Stimulated activated CD4-positive, alpha-beta T cell treated with anti-CD3 and anti-CD28 coated beads, Interleukin-2, amount 100 ng/mL, for 4 hours (primary cell): ENCODE results near the gene HSPA12A.
"Not testable (repeated sequence)": the region's sequence is repeated elsewhere in the genome, so short reads cannot be mapped to it uniquely, and the experiment has no call there.

ENCODE experiments used
- DNase-seq: peaks from one replicate; pipeline ENCODE4 v3.0.0-alpha.2; 2020; ENCODE audit warnings: low read depth

HSPA12A gene

DNA sequence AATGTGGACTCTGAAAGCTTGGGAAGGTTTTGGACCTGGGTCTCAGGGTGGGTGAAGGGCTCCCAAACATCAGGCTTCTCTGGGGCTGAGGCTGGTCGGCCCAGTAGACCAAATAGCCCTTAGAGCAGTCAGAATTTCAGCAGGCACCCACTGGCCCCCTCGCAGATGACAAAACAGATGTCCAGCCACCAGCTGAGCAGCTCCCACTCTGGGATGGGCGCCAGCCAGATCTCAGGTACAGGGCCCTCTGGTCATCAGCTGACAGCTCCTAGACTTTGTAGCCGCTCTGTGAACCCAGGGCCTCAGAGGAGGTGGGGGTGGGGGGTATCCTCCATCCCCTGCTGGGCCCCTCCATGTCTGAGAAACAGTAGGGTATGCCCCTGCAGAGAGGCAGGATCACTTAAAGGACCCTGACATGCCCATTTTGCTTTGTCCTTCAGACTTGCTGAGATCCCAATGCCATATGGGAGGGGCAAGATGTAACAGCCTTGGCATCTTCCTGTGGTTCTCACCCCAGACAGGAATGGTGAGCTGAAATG, 26.5 kb downstream of the HSPA12A start:
- no peak for DNase-seq

DNA sequence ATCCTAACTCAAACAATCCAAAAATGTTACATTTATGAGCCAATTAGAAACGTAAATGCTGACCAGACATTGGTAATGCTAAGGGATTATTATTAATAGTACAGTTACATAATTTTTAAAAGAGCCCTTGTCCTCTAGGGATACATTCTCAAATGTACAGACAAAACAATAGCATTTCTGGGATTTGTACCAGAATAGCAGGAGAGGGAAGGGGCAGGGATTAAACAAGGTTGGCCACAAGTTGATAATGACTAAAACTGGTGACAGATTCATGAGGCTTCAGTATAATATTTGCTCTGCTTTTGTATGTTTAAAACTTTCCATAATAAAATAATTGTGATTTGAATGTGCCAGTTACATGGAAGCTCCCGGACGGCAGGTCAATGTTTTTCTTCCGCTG, 27.0 kb downstream of the HSPA12A start:
- no peak for DNase-seq

GRCh38 chr10:116713846-116714245, 28.5 kb downstream of the HSPA12A start:
- DNase-seq: no peak

DNA sequence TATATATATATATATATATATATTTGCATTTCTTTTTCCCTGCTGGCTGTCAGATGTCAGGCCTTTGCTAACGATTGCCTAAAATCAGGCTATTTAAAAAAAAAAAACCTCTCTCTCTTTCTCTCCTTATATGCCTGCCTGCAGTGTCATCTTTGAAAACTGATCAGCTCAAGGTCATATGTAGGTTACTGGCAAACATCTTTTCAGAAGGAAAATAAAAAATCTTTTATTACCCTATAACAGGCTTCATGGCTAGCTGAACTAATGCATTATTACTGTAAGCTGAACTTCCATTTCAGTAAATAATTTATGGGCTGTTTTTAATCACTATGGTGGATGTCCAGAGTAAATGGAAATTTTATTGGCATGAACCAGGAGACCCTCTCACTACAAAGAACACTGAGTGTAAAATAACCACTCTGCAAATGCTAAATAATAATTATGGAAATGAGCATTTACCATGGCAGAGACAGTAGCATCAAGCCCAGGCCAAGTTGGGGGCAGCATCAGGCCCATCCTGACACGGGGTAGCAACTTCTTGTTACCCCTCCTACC, 29.3 kb downstream of the HSPA12A start:
- no peak for DNase-seq

GRCh38 chr10:116712519-116712918, 29.8 kb downstream of the HSPA12A start:
- DNase-seq: no peak

- not testable (repeated sequence) for DNase-seq
These were observed 30.6 kb downstream of the HSPA12A start for GRCh38 chr10:116711803-116712202.

DNA sequence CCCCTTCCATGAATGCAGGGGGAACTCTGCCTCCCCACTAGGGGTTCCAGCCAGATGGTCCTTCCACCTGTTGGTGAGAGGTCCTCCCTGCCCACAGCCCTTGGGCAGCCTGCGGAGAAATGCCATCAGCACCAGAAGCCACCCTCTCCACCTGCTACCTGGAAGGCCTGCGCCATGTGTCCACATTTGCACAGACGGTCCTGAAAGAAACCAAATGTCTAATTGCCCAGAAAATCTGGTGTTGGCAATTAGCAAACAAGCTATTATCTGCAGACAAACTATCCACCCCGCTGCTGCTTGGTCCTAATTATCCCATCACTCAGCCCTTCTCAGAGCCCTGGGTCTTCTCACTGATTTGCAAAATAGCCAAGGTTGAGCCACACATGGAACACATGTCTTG, 32.3 kb downstream of the HSPA12A start:
- DNase-seq: no peak

DNA sequence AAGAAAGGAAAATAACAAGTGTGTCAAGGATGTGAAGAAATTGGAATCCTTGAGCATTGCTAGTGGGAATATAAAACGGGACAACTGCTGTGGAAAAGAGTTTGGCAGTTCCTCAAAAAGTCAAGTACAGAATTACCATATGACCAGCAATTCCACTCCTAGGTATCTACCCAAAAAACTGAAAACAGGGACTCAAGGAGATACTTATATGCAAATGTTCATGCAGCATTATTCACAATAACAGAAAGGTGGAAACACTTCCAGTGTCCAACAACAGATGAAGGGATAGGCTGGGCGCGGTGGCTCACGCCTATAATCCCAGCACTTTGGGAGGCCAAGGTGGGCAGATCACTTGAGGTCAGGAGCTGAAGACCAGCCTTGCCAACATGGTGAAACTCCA, 33.5 kb downstream of the HSPA12A start:
- DNase-seq: no peak

DNA sequence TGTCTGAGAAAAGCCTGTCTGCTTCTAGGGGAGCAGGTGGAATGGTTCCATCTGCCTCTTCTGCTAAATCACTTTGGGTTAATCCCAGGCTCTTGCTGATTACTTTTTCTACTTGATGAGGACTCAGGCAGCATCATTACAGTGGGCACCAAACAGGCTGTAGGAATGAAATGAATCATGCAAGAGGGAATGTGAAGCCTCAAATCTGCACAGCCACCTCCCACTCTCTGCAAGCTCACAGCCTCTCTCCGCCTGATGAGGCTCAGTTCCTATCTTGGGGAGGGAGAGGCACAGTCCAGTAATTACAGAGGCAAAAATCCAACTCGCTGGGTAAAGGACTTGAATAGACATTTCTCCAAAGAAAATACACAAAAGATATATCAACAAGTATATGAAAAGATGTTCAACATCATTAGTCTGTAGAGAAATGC, 34.0 kb downstream of the HSPA12A start:
- DNase-seq: no peak

- no peak for DNase-seq
These were observed 34.4 kb downstream of the HSPA12A start for GRCh38 chr10:116707981-116708380.

DNA sequence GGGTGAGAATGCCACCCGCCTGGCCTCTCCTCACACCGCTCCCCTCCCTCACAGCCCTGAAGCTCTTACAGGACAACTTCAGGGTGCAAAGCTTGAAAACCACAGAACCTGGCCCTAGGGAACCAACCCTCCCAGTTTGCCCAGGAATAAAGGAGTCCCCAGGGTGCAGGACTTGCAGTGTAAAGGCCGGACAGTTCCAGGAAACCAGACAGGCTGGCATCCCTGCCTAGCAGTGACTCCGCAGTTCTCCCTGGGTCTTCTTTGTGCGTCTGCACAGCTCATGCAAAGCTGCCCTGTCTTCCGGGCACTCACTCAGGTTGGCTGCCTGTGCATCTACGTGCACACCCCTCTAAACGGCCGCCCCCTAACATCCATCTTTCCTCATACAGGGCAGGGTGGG, 36.1 kb downstream of the HSPA12A start:
- DNase-seq: no peak

DNA sequence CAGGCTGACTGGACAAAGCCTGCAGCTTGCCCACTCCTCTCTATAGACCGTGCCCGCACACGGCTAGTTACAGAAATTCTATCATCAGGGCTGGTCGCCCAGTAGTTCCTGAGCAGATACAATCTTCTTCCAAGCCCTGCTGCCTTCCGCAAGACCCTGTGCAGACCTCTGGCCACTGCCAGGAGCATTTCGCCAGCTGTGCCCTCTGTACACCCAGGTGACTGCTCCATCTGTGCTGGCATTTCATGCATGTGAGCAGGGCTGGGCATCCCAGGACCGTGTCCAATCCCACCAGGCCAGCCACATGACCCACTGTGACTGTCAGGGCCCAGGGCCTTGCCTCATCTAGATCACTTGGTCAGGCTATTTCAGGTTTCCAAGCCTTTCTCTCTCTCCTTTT, 36.9 kb downstream of the HSPA12A start:
- DNase-seq: no peak

- DNase-seq: no peak
These were observed 37.4 kb downstream of the HSPA12A start for GRCh38 chr10:116704926-116705325.

- DNase-seq: no peak
These were observed 40.2 kb downstream of the HSPA12A start for GRCh38 chr10:116702165-116702564.

- DNase-seq: no peak
These were observed 42.8 kb downstream of the HSPA12A start for GRCh38 chr10:116699471-116700150.

DNA sequence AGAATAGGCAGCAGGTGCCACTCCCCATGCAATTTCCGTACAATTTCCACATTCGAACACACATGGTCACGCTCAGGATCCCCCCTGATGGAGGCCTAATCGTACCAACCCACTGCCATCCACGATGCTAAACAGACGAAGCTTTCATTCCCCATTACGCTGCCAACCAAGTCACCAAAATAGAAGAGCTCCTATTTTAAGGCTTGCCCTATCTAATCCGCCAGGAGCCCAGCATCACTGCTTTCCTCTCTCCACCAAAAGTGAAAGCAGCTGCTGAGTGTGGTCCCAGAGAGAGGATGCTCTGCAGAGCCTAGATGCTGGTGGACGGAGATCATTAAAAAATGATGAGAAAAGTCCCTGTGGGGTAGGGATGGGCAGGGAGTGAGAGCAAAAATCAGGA, 43.3 kb downstream of the HSPA12A start:
- DNase-seq: no peak

DNA sequence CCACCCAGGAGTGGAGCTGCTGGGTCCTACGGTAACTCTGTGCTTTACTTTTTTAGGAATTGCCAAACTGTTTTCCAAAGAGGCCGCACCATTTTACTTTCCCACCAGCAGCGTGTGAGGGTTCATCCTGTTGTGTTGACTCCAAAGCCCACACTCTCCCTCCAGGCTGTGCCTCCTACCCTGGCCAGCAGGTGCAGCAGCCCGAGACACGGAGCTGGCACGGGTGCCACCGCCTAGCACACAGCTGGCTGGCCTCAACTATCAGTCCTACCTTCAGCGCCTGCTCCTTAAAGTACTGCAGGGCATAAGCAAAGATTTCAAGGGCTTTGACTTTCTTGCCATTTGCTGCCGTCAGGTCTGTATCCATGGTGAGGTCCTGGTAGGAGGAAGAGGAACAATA, 44.0 kb downstream of the HSPA12A start:
- no peak for DNase-seq

- DNase-seq: no peak
These were observed 44.5 kb downstream of the HSPA12A start for GRCh38 chr10:116697816-116698215.

- DNase-seq: no peak
These were observed 45.4 kb downstream of the HSPA12A start for GRCh38 chr10:116696919-116697318.

DNA sequence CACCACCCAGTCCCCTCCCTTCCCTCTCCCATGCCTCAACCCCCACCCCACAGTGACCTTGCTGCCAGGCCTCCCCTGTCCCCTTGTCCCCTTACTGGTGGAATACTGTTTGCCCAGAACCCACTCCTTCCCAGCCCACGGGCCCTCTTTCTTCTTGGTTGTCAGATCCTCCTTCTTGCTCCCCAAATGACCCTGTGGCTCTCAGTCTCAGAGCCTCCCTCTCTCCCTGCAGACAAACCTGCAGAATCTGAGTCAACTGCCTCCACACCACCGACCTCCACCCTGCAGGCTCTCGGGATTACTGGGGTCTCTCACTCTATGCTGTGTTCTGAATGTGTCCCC, 47.5 kb downstream of the HSPA12A start:
- DNase-seq: no peak

DNA sequence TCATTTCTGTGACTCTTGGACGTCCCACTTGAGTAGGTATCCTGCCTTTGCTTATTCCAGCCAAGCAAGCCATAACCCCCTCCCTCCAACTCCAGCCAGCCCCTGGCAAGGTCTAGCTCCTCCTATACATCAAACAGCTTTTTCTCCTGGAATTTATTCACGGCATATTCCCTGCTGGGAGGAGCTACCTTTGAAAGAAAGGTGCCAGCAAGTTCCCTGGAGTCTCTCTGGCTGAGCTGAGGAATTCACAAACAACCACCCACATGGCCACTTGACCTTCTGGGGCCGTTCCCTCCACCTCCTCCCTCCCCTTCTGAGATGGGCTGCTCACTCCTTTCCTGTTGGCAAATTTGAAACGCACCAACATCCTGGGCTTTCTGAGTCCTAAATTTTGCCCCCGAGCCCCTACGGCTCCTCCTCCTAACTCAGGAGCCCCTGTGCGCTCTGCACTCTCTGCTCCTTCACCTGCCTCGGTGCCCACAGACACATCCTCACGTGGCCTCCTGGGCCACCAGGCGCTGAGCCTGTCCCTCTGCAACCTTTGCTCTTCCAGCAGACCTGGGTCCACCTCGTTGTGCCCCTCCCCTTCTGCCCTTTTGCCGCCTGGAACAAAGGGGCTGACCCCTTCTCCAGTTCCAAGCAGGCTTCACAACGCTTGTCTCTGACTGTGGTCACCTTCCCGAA, 48.0 kb downstream of the HSPA12A start:
- DNase-seq: no peak

GRCh38 chr10:116692225-116692624, 50.1 kb downstream of the HSPA12A start:
- DNase-seq: no peak

GRCh38 chr10:116691635-116692034, 50.7 kb downstream of the HSPA12A start:
- DNase-seq: no peak
